ENCODE measurements around the gene CFAP46. TPM values are rescaled to one million over a fixed set of nuclear protein-coding genes. Genes with fewer than 3 reads are reported as not detected.
"Not testable (repeated sequence)": the region's sequence is repeated elsewhere in the genome, so short reads cannot be mapped to it uniquely, and the experiment has no call there.

CFAP46 gene
- total RNA-seq, 1 donor from 2014 or later, result 1.6 TPM

DNA sequence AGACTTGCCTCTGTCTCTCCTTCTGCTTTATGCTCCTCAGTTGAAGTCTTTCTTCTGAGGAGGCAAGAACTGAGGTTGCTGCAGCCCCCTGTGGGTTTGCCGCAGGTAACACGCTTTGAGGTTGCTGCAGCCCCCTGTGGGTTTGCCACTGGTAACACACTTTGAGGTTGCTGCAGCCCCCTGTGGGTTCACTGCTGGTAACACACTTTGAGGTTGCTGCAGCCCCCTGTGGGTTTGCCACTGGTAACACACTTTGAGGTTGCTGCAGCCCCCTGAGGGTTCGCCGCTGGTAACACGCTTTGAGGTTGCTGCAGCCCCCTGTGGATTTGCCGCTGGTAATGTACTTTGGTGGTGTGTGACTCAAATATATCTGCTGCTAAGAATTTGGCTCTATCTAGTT lies 48.6 kb downstream of the CFAP46 start:
- H3K9me3 ChIP-seq (ENCODE audit: low read depth); H4K20me1 ChIP-seq (ENCODE audit: low read depth); H3K27me3 Mint-ChIP-seq (ENCODE audit: insufficient read depth, low read depth); H3K79me2 ChIP-seq (ENCODE audit: low read depth); H3K4me1 ChIP-seq; H3K36me3 Mint-ChIP-seq; H2AFZ ChIP-seq (replicated peaks); H3K36me3 ChIP-seq; H3K27ac Mint-ChIP-seq; H3K9me3 Mint-ChIP-seq; H3K4me3 Mint-ChIP-seq; H3K4me1 Mint-ChIP-seq; H3K9ac ChIP-seq; H3F3A ChIP-seq (ENCODE audit: low read depth); H3K27ac ChIP-seq; H3K4me3 ChIP-seq; H3K4me2 ChIP-seq; H3K27me3 ChIP-seq: not testable (repeated sequence)
- DNase-seq (ENCODE audit: low spot score), result peak; percentile 74
- TF ChIP-seq, protein P1, sequence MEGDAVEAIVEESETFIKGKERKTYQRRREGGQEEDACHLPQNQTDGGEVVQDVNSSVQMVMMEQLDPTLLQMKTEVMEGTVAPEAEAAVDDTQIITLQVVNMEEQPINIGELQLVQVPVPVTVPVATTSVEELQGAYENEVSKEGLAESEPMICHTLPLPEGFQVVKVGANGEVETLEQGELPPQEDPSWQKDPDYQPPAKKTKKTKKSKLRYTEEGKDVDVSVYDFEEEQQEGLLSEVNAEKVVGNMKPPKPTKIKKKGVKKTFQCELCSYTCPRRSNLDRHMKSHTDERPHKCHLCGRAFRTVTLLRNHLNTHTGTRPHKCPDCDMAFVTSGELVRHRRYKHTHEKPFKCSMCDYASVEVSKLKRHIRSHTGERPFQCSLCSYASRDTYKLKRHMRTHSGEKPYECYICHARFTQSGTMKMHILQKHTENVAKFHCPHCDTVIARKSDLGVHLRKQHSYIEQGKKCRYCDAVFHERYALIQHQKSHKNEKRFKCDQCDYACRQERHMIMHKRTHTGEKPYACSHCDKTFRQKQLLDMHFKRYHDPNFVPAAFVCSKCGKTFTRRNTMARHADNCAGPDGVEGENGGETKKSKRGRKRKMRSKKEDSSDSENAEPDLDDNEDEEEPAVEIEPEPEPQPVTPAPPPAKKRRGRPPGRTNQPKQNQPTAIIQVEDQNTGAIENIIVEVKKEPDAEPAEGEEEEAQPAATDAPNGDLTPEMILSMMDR (IDR thresholded peaks at IDR 0.05), result peak; percentile 64

GRCh38 chr10:132893090-132893489 lies 49.3 kb downstream of the CFAP46 start:
- no peak overlapping the region for H3K4me2 ChIP-seq
- Mint-ChIP-seq H3K27ac (no peak overlapping the region), H3K27me3 (ENCODE audit: insufficient read depth, low read depth) (peaks cover 4% of the 10 kb centered on the region), H3K9me3 (peaks cover 3% of the 10 kb centered on the region), H3K4me3 (no peak overlapping the region), H3K36me3 (no peaks in the 10 kb centered on the region), H3K4me1 (peaks cover 8% of the 10 kb centered on the region)
- no peaks in the 10 kb centered on the region for H3K79me2 ChIP-seq (ENCODE audit: low read depth)
- no peak for TF ChIP-seq EZH2 (IDR thresholded peaks at IDR 0.05)
- no peak for TF ChIP-seq EZH2phosphoT487 (IDR thresholded peaks at IDR 0.05)
- TF ChIP-seq, protein P1 (IDR thresholded peaks at IDR 0.05), result no peak
- no peak for DNase-seq (ENCODE audit: low spot score)
- no peaks in the 10 kb centered on the region for H3F3A ChIP-seq (ENCODE audit: low read depth)
- no peaks in the 10 kb centered on the region for H3K36me3 ChIP-seq
- no peaks in the 10 kb centered on the region for H3K9me3 ChIP-seq (ENCODE audit: low read depth)
- H3K27ac ChIP-seq, result no peak overlapping the region
- H3K4me1 ChIP-seq, result no peaks in the 10 kb centered on the region
- H3K9ac ChIP-seq, result no peak overlapping the region
- H2AFZ ChIP-seq (replicated peaks), result no peak overlapping the region
- no peak overlapping the region for H3K4me3 ChIP-seq
- no peaks in the 10 kb centered on the region for H3K27me3 ChIP-seq
- no peaks in the 10 kb centered on the region for H4K20me1 ChIP-seq (ENCODE audit: low read depth)

- Mint-ChIP-seq H3K4me1 (peaks cover 8% of the 10 kb centered on the region), H3K36me3 (no peaks in the 10 kb centered on the region), H3K27me3 (ENCODE audit: insufficient read depth, low read depth) (peaks cover 4% of the 10 kb centered on the region), H3K4me3 (no peak overlapping the region), H3K9me3 (peaks cover 2% of the 10 kb centered on the region), H3K27ac (no peak overlapping the region)
- Histone ChIP-seq H3K9ac (no peak overlapping the region), H3K27me3 (no peaks in the 10 kb centered on the region), H3K4me1 (no peaks in the 10 kb centered on the region), H3K79me2 (ENCODE audit: low read depth) (no peaks in the 10 kb centered on the region), H3K27ac (no peak overlapping the region), H3K4me2 (no peak overlapping the region), H2AFZ (replicated peaks) (no peak overlapping the region), H3K9me3 (ENCODE audit: low read depth) (no peaks in the 10 kb centered on the region), H3K4me3 (no peak overlapping the region), H3F3A (ENCODE audit: low read depth) (no peaks in the 10 kb centered on the region), H4K20me1 (ENCODE audit: low read depth) (no peaks in the 10 kb centered on the region), H3K36me3 (no peaks in the 10 kb centered on the region)
- DNase-seq (ENCODE audit: low spot score), result no peak
- TF ChIP-seq EZH2 (IDR thresholded peaks at IDR 0.05) (no peak), EZH2phosphoT487 (IDR thresholded peaks at IDR 0.05) (no peak)
- TF ChIP-seq, protein P1 (IDR thresholded peaks at IDR 0.05), result no peak
Observed at GRCh38 chr10:132892004-132892403, 50.4 kb downstream of the CFAP46 start.

DNA sequence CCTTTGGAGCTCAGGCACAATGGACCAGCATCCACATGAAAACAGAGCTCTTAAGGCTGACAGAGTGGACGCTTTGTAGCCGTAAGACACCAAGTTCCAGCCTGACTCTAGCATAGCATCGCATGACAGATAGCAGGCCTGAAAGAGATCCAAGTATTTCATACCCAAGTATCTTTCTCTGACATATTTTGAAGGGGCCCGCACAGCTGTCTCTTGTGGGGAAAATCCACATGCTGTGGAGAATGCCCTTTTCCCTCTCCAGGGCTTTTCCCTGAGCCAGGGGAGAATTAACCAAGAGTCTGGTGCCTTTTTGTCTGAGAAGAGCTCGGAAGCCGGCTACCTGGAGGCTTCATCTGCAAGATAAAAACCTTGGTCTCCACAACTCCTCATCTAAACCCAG lies 51.0 kb downstream of the CFAP46 start:
- H3K4me3 Mint-ChIP-seq, result no peak overlapping the region

More for the DNA sequence above, 51.0 kb downstream of the CFAP46 start:
- Histone ChIP-seq H3K4me3 (no peak overlapping the region), H3K9ac (no peak overlapping the region), H3K79me2 (ENCODE audit: low read depth) (no peaks in the 10 kb centered on the region), H3K9me3 (ENCODE audit: low read depth) (no peaks in the 10 kb centered on the region), H3K4me2 (no peak overlapping the region), H3K36me3 (no peaks in the 10 kb centered on the region), H3K4me1 (no peaks in the 10 kb centered on the region), H3K27ac (no peak overlapping the region), H3K27me3 (no peaks in the 10 kb centered on the region), H4K20me1 (ENCODE audit: low read depth) (no peaks in the 10 kb centered on the region), H2AFZ (replicated peaks) (no peak overlapping the region), H3F3A (ENCODE audit: low read depth) (no peaks in the 10 kb centered on the region)
- no peaks in the 10 kb centered on the region for H3K9me3 Mint-ChIP-seq
- H3K4me1 Mint-ChIP-seq, result peaks cover 8% of the 10 kb centered on the region
- no peaks in the 10 kb centered on the region for H3K36me3 Mint-ChIP-seq
- DNase-seq (ENCODE audit: low spot score), result no peak
- no peak overlapping the region for H3K27ac Mint-ChIP-seq
- peaks cover 4% of the 10 kb centered on the region for H3K27me3 Mint-ChIP-seq (ENCODE audit: insufficient read depth, low read depth)
- no peak for TF ChIP-seq EZH2 (IDR thresholded peaks at IDR 0.05)
- TF ChIP-seq, protein P1 (IDR thresholded peaks at IDR 0.05), result no peak
- no peak for TF ChIP-seq EZH2phosphoT487 (IDR thresholded peaks at IDR 0.05)
